Measurements from ENCODE around the gene C9orf78.
"Not testable (repeated sequence)": the region's sequence is repeated elsewhere in the genome, so short reads cannot be mapped to it uniquely, and the experiment has no call there.

The C9orf78 gene

GRCh38 chr9:129811967-129812363, 23.1 kb downstream of the C9orf78 start:
- no peak overlapping the region for H3K4me3 ChIP-seq (ENCODE audit: insufficient read depth, low read depth, low read length)
- no peak overlapping the region for H3K27ac ChIP-seq (ENCODE audit: insufficient read depth, low read depth, low read length, poor library complexity, severe bottlenecking)
- peaks cover 15% of the 10 kb centered on the region for H3K36me3 ChIP-seq (ENCODE audit: control insufficient read depth, insufficient read depth, low read length)
- H3K4me1 ChIP-seq (ENCODE audit: control insufficient read depth, insufficient read depth, low read length), result no peaks in the 10 kb centered on the region
- H3K27me3 ChIP-seq (ENCODE audit: control insufficient read depth, insufficient read depth, low read length, poor library complexity, severe bottlenecking), result no peaks in the 10 kb centered on the region
- no peaks in the 10 kb centered on the region for H3K9me3 ChIP-seq (ENCODE audit: control insufficient read depth, low read length)
- 90 to 95% methylated on average over 6 of the region's 6 CpGs for WGBS, 2 experiments

GRCh38 chr9:129810788-129811187, 24.3 kb downstream of the C9orf78 start:
- 91 to 99% methylated on average over 5 to 6 of the region's 6 CpGs for WGBS, 2 experiments
- Histone ChIP-seq H3K4me1 (ENCODE audit: control insufficient read depth, insufficient read depth, low read length) (no peaks in the 10 kb centered on the region), H3K27ac (ENCODE audit: insufficient read depth, low read depth, low read length, poor library complexity, severe bottlenecking) (no peak overlapping the region), H3K9me3 (ENCODE audit: control insufficient read depth, low read length) (no peaks in the 10 kb centered on the region), H3K27me3 (ENCODE audit: control insufficient read depth, insufficient read depth, low read length, poor library complexity, severe bottlenecking) (no peaks in the 10 kb centered on the region), H3K36me3 (ENCODE audit: control insufficient read depth, insufficient read depth, low read length) (peaks cover 11% of the 10 kb centered on the region), H3K4me3 (ENCODE audit: insufficient read depth, low read depth, low read length) (no peak overlapping the region)

- Histone ChIP-seq H3K9me3 (ENCODE audit: control insufficient read depth, low read length) (no peaks in the 10 kb centered on the region), H3K27me3 (ENCODE audit: control insufficient read depth, insufficient read depth, low read length, poor library complexity, severe bottlenecking) (no peaks in the 10 kb centered on the region), H3K36me3 (ENCODE audit: control insufficient read depth, insufficient read depth, low read length) (peaks cover 8% of the 10 kb centered on the region), H3K4me3 (ENCODE audit: insufficient read depth, low read depth, low read length) (no peak overlapping the region), H3K27ac (ENCODE audit: insufficient read depth, low read depth, low read length, poor library complexity, severe bottlenecking) (no peak overlapping the region), H3K4me1 (ENCODE audit: control insufficient read depth, insufficient read depth, low read length) (no peaks in the 10 kb centered on the region)
- 95 to 97% methylated on average over 11 of the region's 11 CpGs for WGBS, 2 experiments
Measured at GRCh38 chr9:129810116-129810515, 25.0 kb downstream of the C9orf78 start.

- WGBS, 2 experiments, result 95 to 96% methylated on average over 11 of the region's 11 CpGs
- Histone ChIP-seq H3K36me3 (ENCODE audit: control insufficient read depth, insufficient read depth, low read length) (peaks cover 8% of the 10 kb centered on the region), H3K4me1 (ENCODE audit: control insufficient read depth, insufficient read depth, low read length) (peaks cover under 1% of the 10 kb centered on the region), H3K4me3 (ENCODE audit: insufficient read depth, low read depth, low read length) (no peak overlapping the region), H3K9me3 (ENCODE audit: control insufficient read depth, low read length) (no peaks in the 10 kb centered on the region), H3K27ac (ENCODE audit: insufficient read depth, low read depth, low read length, poor library complexity, severe bottlenecking) (peak overlapping the region; percentile 3), H3K27me3 (ENCODE audit: control insufficient read depth, insufficient read depth, low read length, poor library complexity, severe bottlenecking) (no peaks in the 10 kb centered on the region)
Measured at GRCh38 chr9:129809346-129809745, 25.7 kb downstream of the C9orf78 start.

GRCh38 chr9:129806061-129806460, 29.0 kb downstream of the C9orf78 start:
- Histone ChIP-seq H3K36me3 (ENCODE audit: control insufficient read depth, insufficient read depth, low read length) (peaks cover 3% of the 10 kb centered on the region), H3K4me3 (ENCODE audit: insufficient read depth, low read depth, low read length) (no peak overlapping the region)
- 81 to 83% methylated on average over 3 to 4 of the region's 4 CpGs for WGBS, 2 experiments

GRCh38 chr9:129803676-129804060, 31.4 kb downstream of the C9orf78 start:
- Histone ChIP-seq H3K36me3 (ENCODE audit: control insufficient read depth, insufficient read depth, low read length) (no peaks in the 10 kb centered on the region), H3K27ac (ENCODE audit: insufficient read depth, low read depth, low read length, poor library complexity, severe bottlenecking) (no peak overlapping the region), H3K27me3 (ENCODE audit: control insufficient read depth, insufficient read depth, low read length, poor library complexity, severe bottlenecking) (no peaks in the 10 kb centered on the region), H3K4me1 (ENCODE audit: control insufficient read depth, insufficient read depth, low read length) (peaks cover 7% of the 10 kb centered on the region), H3K9me3 (ENCODE audit: control insufficient read depth, low read length) (no peaks in the 10 kb centered on the region), H3K4me3 (ENCODE audit: insufficient read depth, low read depth, low read length) (peak overlapping the region; percentile 58)
- 3 to 4% methylated on average over 14 of the region's 14 CpGs for WGBS, 2 experiments

More at GRCh38 chr9:129806061-129806460, 29.0 kb downstream of the C9orf78 start:
- Histone ChIP-seq H3K9me3 (ENCODE audit: control insufficient read depth, low read length) (no peaks in the 10 kb centered on the region), H3K27ac (ENCODE audit: insufficient read depth, low read depth, low read length, poor library complexity, severe bottlenecking) (no peak overlapping the region), H3K4me1 (ENCODE audit: control insufficient read depth, insufficient read depth, low read length) (peaks cover 7% of the 10 kb centered on the region), H3K27me3 (ENCODE audit: control insufficient read depth, insufficient read depth, low read length, poor library complexity, severe bottlenecking) (no peaks in the 10 kb centered on the region)

GRCh38 chr9:129802833-129803675, 32.0 kb downstream of the C9orf78 start, which contains the start of gene TOR1B:
TSS of gene TOR1B (plus strand) at chr9:129803184. CDS start at chr9:129803213, 29 bp downstream.
- H3K27ac ChIP-seq (ENCODE audit: insufficient read depth, low read depth, low read length, poor library complexity, severe bottlenecking), result no peak within 1 kb of the TSS
- WGBS, 2 experiments, result 4% methylated on average over 93 of the region's 93 CpGs

GRCh38 chr9:129801504-129801903, 33.6 kb downstream of the C9orf78 start:
- H3K36me3 ChIP-seq (ENCODE audit: control insufficient read depth, insufficient read depth, low read length), result no peaks in the 10 kb centered on the region
- WGBS, 2 experiments, result 84% methylated on average over 17 of the region's 17 CpGs
- peaks cover 7% of the 10 kb centered on the region for H3K4me1 ChIP-seq (ENCODE audit: control insufficient read depth, insufficient read depth, low read length)
- no peak overlapping the region for H3K4me3 ChIP-seq (ENCODE audit: insufficient read depth, low read depth, low read length)
- no peaks in the 10 kb centered on the region for H3K27me3 ChIP-seq (ENCODE audit: control insufficient read depth, insufficient read depth, low read length, poor library complexity, severe bottlenecking)
- H3K27ac ChIP-seq (ENCODE audit: insufficient read depth, low read depth, low read length, poor library complexity, severe bottlenecking), result no peak overlapping the region
- no peaks in the 10 kb centered on the region for H3K9me3 ChIP-seq (ENCODE audit: control insufficient read depth, low read length)

More at GRCh38 chr9:129802833-129803675, 32.0 kb downstream of the C9orf78 start, which contains the start of gene TOR1B:
- Histone ChIP-seq H3K9me3 (ENCODE audit: control insufficient read depth, low read length) (no peaks in the 10 kb centered on the region), H3K27me3 (ENCODE audit: control insufficient read depth, insufficient read depth, low read length, poor library complexity, severe bottlenecking) (no peaks in the 10 kb centered on the region), H3K4me3 (ENCODE audit: insufficient read depth, low read depth, low read length) (peak within 1 kb of the TSS; percentile 58), H3K4me1 (ENCODE audit: control insufficient read depth, insufficient read depth, low read length) (peaks cover 7% of the 10 kb centered on the region), H3K36me3 (ENCODE audit: control insufficient read depth, insufficient read depth, low read length) (no peaks in the 10 kb centered on the region)

- Histone ChIP-seq H3K9me3 (ENCODE audit: control insufficient read depth, low read length) (no peaks in the 10 kb centered on the region), H3K27ac (ENCODE audit: insufficient read depth, low read depth, low read length, poor library complexity, severe bottlenecking) (no peak overlapping the region), H3K4me3 (ENCODE audit: insufficient read depth, low read depth, low read length) (no peak overlapping the region), H3K36me3 (ENCODE audit: control insufficient read depth, insufficient read depth, low read length) (no peaks in the 10 kb centered on the region), H3K27me3 (ENCODE audit: control insufficient read depth, insufficient read depth, low read length, poor library complexity, severe bottlenecking) (no peaks in the 10 kb centered on the region), H3K4me1 (ENCODE audit: control insufficient read depth, insufficient read depth, low read length) (peaks cover 2% of the 10 kb centered on the region)
- 81 to 84% methylated on average over 6 of the region's 6 CpGs for WGBS, 2 experiments
Measured at GRCh38 chr9:129798973-129799372, 36.1 kb downstream of the C9orf78 start.

- H3K36me3 ChIP-seq (ENCODE audit: control insufficient read depth, insufficient read depth, low read length); H3K27me3 ChIP-seq (ENCODE audit: control insufficient read depth, insufficient read depth, low read length, poor library complexity, severe bottlenecking); H3K4me1 ChIP-seq (ENCODE audit: control insufficient read depth, insufficient read depth, low read length); H3K4me3 ChIP-seq (ENCODE audit: insufficient read depth, low read depth, low read length); H3K27ac ChIP-seq (ENCODE audit: insufficient read depth, low read depth, low read length, poor library complexity, severe bottlenecking); H3K9me3 ChIP-seq (ENCODE audit: control insufficient read depth, low read length): not testable (repeated sequence)
- WGBS, 2 experiments, result 78 to 89% methylated on average over 2 of the region's 2 CpGs
Measured at GRCh38 chr9:129796029-129796428, 39.0 kb downstream of the C9orf78 start.
